ENCODE measurements around the gene LPO. TPM values are rescaled to one million over a fixed set of nuclear protein-coding genes. Genes with fewer than 3 reads are reported as not detected.

LPO gene
- total RNA-seq (2014; rRNA removed; shearing (Covaris generic)), result not detected in 2 replicates

- DNase-seq (ENCODE audit: low spot score), result no peak
These were observed at the start of gene LPO for GRCh38 chr17:58238147-58238634. Gene LPO (plus strand): TSS chr17:58238584. CDS start chr17:58242980, 4,396 bp downstream.

DNA sequence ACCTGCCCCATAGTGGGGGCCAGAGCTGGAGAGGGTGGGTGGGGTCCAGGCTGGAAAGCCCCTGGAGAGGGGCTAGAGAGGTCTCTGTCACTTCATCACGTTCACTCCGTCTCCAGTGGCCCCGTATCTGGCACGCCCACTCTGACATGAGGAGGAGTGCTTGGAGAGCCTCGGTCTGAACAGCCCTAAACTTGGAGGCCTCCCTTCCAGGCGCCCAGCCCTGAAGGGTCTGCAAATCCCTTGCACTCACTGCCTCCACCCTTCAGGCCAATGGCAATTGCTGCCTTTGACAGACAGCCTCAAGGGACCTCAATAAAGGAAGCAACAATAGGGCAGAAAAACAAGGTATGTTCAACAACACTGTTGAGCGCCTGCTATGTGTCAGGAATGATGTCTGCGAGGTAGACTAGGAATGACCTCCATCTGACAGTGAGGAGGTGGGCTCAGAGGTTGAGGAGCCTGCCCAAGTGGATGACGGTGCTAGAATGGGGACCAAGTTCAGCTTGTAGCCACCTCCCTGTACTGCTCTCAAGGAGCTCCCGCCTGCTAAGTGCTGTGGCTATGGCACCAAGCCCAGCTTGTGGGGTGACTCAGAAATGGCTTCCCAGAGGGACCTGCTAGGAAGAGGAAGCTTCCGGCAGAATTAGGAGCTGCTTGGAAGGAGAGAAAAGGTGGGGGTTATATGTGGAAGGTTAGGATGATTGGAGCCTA, 48.8 kb upstream of the LPO start:
- peak; percentile 95 for DNase-seq (ENCODE audit: low spot score)

DNA sequence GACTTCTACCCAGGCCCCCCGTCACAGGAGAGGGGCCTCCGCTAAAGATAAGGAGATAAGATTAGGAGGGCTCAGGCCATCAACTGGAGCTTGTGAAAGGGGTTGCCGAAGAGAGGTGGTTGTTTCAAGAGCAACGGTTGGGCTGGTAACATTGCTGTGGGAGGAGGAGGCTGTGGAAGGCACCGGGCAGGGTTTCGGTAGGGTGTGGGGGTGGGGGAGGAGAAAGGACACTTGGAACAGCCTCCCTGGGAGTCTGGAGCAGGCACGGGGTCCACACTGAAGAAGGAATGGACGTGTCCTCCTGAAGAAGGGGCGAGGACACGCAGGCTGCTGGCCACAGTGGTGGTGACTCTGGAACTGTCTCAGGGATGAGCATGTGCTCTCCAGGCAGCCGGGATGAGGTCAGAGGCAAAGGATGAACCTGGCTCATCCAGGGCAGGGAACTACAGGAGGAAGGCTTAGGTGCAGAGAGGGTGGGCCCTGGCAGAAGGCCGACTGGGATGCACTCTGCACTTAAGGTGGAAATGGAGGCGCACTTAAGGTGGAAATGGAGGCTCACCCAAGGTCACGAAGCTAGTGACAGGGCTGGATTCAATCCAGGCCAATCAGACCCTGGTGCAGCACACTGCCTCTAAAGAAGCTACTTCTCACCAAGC, 47.0 kb upstream of the LPO start:
- DNase-seq (ENCODE audit: low spot score), result no peak

DNA sequence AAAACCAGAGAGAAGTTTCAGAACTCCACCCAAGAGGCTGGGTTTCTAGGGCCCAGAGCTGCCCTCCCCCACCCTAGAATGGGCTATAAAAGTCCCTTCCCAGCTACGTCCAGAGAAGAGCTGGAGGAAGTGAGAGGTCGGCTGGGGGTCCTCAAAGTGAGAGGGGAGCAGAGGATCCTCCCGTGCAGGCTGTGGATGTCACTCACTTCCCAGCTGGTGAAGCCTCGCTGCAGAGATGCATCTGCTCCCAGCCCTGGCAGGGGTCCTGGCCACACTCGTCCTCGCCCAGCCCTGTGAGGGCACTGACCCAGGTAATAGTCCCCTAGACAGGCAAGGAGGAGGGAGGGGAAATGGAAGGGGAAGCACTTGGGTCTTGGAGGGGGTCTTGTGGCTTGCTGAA, 45.8 kb upstream of the LPO start, which contains the start of gene EPX:
EPX (plus strand) TSS at position 115 of the 400 bp plus-strand sequence; CDS start at position 236, 121 bp downstream.
- DNase-seq (ENCODE audit: low spot score), result no peak

DNA sequence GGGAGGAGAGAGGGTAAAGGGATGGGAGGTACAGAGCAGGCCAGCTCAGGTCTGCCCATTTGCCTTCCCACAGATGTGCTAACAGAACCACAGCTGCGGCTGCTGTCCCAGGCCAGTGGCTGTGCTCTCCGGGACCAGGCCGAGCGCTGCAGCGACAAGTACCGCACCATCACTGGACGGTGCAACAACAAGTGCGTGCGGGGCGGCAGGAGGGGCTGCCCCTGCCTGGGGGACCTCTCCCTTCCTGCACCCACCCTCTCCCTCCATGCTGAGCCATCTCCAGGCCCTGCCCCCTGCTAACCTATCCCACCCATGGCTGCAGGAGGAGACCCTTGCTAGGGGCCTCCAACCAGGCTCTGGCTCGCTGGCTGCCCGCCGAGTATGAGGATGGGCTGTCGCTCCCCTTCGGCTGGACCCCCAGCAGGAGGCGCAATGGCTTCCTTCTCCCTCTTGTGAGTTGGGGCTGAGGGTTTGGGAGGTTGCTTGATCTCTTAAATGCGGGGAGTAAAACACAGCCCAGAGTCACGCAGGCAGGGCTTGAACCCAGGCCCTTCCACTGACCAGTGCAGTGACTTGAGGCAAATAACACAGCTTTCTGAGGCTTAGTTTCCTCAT, 44.6 kb upstream of the LPO start:
- DNase-seq (ENCODE audit: low spot score), result no peak

GRCh38 chr17:58195518-58196123, 42.8 kb upstream of the LPO start:
- DNase-seq (ENCODE audit: low spot score), result no peak

DNA sequence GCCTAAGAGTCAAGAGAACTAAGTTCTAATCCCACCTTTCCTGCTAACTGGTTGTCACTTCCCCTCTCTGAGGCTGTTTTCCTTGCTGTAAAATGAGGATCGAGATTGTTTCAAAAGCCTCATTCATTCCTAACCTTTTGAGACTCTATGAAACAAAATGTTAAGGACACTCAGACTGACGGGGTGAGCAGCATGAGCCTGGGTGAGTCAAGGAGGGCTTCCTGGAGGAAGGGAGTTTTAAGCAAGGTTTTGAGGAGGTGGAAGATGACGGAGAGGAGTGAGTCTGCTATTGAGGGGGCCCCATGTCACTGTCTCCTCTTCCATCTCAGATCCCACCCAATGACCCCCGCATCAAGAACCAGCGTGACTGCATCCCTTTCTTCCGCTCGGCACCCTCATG, 41.8 kb upstream of the LPO start:
- no peak for DNase-seq (ENCODE audit: low spot score)

DNA sequence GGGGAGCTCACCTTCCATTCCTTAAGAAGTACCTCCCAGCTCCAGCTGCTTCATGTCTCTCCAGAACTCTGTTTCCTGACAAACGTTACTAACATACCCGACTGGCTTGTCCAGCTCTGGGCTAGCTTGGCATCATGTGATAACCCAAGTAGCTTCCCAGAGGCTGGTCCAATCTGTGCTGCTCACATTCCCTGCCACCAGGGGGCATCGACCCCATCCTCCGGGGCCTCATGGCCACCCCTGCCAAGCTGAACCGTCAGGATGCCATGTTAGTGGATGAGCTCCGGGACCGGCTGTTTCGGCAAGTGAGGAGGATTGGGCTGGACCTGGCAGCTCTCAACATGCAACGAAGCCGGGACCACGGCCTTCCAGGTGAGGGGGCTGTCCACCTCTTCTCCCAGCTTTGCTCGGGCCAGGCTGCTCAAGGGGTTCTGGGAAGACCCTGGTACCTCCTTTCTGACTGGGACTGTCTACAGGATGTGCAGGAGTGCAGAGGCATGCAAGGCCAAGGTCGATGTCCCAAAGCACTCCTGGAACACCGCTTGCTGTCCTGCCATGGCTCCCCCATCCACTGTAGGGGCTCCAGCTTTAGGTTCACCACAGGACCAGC, 38.3 kb upstream of the LPO start:
- peak; percentile 66 for DNase-seq (ENCODE audit: low spot score)

- no peak for DNase-seq (ENCODE audit: low spot score)
These were observed 35.5 kb upstream of the LPO start for GRCh38 chr17:58202859-58203258.

DNA sequence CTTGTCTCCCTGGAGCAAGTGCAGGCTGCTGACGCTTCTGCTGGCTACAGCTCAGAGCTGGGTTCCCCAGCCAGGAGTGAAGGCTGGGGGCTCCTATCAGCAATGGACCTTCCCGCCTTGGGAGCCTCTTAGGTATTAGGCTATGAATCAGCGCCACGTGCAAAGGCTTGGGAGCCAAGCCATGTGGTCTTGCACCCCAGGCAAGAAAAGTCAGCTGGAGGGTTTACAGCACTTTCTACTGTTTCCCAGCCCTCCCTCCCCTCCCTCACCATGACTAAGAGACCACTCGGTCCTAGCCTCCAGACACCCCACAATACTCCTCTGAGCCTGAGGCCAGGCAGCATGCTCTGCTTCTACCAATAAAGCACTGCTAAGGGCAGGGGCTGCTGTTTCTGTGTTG, 33.6 kb upstream of the LPO start:
- DNase-seq (ENCODE audit: low spot score), result no peak

DNA sequence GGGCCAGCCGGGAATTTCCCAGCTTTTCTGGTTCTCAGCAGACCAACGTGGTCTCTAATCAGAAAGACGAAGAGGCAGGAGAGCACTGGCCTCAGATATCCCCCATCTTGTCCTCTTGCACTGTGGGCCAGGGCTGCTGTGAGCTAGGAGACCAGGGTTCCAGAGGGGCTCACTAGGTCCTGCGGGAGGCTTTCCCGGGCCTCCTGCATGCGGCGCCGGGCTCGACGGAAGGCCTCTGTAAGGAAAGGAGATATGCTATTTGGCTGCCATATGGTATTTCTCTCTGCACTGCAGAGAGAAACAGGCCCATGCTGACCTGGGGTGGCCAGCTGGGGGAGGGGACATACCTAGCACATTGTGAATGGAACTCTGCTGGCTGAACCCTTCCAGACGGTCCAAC, 32.4 kb upstream of the LPO start:
- no peak for DNase-seq (ENCODE audit: low spot score)

GRCh38 chr17:58207451-58207850, 30.9 kb upstream of the LPO start:
- DNase-seq (ENCODE audit: low spot score), result no peak

DNA sequence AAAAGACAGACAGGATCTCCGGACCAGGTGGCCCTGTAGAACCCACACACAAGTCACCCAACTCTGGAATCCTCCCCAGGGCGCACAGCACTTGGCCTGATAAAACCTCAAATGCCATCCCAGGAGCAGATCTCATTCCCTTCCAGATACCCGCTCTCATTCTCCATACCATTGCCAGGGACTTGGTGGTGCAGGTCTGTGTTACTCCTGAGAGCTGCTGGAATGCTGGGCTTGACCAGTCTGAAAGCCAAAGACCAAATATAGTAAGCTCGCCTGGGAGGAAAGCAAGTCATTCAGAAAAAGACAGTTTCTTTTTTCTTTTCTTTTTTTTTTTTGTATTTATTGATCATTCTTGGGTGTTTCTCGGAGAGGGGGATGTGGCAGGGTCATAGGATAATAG, 30.0 kb upstream of the LPO start:
- no peak for DNase-seq (ENCODE audit: low spot score)

DNA sequence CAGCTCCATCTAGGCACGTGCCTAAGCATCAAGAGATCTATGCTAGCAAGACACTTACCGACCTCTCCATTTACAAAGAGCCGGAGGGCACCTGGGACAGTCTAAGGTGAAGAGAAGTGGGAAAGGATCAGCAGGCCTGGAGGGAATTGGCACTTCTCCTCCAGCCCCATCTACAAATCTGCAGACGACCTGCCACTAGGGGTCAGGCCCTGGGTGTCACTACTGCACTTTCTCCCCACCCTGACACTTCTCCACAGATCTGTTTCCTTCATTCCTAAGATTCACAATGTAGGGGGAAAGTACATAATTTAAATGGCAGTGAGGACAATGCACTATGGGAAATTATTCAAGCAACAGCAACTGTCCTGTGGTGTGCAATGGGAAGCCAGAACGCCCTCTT, 27.5 kb upstream of the LPO start:
- DNase-seq (ENCODE audit: low spot score), result no peak

- peak; percentile 16 for DNase-seq (ENCODE audit: low spot score)
These were observed 22.7 kb upstream of the LPO start for GRCh38 chr17:58215685-58216084.

DNA sequence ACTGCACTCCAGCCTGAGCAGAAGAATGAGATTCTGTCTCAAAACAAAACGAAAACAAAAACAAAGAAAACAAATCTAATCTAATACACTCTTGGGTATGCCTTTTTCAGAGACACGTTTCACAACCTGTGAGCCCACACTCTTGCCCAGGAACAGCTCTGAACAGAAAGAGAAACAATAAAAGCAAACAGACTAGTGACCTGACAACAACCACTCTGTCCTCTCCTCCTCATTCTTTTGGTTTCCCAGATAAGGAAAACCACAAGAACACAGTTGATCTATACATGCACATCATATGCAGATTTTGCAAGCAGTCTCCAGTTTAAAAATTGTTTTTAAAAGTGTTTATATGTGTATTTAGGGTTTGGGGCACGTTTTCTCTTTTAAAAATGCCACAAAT, 20.6 kb upstream of the LPO start:
- DNase-seq (ENCODE audit: low spot score), result no peak

GRCh38 chr17:58219007-58219788, 19.2 kb upstream of the LPO start, which contains the start of gene MKS1:
Gene MKS1 (minus strand): TSS chr17:58219255. CDS start chr17:58219230, 25 bp downstream.
- peak; percentile 85 for DNase-seq (ENCODE audit: low spot score)

DNA sequence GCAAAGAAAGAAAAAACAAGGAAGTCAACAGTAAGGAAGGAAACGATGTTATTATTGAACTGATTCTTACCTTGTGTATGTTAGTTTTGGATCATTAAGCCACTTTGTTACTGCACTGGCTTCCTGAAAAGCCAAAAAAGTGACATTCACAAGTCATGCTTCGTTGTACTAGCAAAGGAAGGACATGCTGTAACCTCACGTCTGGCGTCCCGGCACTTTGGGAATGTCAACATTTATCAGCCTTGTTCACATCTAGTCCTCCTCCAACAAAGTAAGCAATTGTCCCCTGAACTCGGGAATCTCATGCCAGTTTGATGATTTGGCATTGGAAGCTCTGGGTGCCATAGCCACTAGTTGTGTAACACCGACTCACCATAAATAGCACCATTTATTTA, 18.6 kb upstream of the LPO start:
- DNase-seq (ENCODE audit: low spot score), result no peak

- DNase-seq (ENCODE audit: low spot score), result peak; percentile 79
These were observed 14.1 kb upstream of the LPO start for GRCh38 chr17:58224315-58224714.

DNA sequence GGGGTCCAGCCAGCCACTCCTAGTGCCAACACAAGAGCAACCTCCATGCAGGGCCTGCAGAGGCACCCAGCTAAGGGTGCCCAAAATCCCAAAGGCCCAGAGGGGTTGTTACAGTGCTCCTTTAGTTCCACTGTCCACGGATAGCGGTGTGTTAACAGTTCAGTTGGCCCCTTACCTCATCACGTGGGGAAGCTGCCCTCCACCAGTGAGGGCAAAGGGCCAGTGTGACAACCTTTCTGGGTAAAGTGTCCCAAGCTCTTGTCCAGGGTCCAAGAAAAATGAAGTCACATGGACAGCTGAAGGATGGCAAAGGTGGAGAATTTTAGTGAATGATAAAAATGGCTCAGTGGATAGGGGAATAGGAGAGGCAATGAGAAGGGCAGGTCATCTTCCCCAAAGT, 10.7 kb upstream of the LPO start:
- DNase-seq (ENCODE audit: low spot score), result no peak

DNA sequence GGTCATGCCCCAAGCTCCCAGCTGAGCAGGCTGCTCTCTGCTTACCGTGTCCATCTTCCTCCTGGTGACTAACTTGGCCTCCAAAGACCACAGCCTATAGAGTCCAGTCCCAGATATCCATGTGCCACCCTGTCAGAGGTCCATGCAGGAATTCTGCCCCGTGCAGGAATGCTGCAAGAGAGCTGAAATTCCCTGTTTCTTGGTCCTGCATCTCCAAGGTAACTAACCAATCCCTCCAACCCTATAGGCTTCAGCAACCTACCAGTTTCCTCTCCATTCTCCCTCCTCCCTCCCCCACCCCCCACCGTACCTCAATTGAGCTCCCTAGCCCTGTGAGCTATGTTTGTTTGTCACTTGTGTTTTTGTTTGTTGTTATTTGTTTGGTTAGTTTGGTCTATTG, 9.7 kb upstream of the LPO start:
- DNase-seq (ENCODE audit: low spot score), result no peak

Data from A172 (cell line).